GM18909 (cell line): Measurements from ENCODE around the gene RNASE3.
"Not testable (repeated sequence)": the region's sequence is repeated elsewhere in the genome, so short reads cannot be mapped to it uniquely, and the experiment has no call there.

Experiments
- ATAC-seq: cut with Tn5 transposase; IDR thresholded peaks from one replicate; pipeline ENCODE4 v1.9.1; 2021; ENCODE audit warnings: mild to moderate bottlenecking; ENCODE audit not compliant: unreplicated experiment, poor library complexity

Gene RNASE3

GRCh38 chr14:20891126-20891825, at the start of gene RNASE3:
RNASE3 (plus strand) TSS chr14:20891385; CDS start chr14:20891687, 302 bp downstream.
- ATAC-seq: not testable (repeated sequence)

GRCh38 chr14:20846560-20846959, 44.6 kb upstream of the RNASE3 start:
- ATAC-seq: no peak

- no peak for ATAC-seq
Measured at GRCh38 chr14:20848316-20848954, 42.8 kb upstream of the RNASE3 start.

GRCh38 chr14:20848955-20849570, 42.1 kb upstream of the RNASE3 start:
- no peak for ATAC-seq

GRCh38 chr14:20853042-20853441, 38.1 kb upstream of the RNASE3 start:
- ATAC-seq: no peak

GRCh38 chr14:20855652-20856291, 35.4 kb upstream of the RNASE3 start:
- ATAC-seq: peak; percentile 86

GRCh38 chr14:20857207-20857606, 34.0 kb upstream of the RNASE3 start:
- ATAC-seq: no peak

GRCh38 chr14:20857630-20858261, 33.4 kb upstream of the RNASE3 start:
- ATAC-seq: no peak

GRCh38 chr14:20866194-20866593, 25.0 kb upstream of the RNASE3 start:
- ATAC-seq: no peak

GRCh38 chr14:20866963-20867362, 24.2 kb upstream of the RNASE3 start:
- ATAC-seq: no peak

- peak; percentile 82 for ATAC-seq
Measured at GRCh38 chr14:20873370-20874177, 17.6 kb upstream of the RNASE3 start.

GRCh38 chr14:20877016-20877415, 14.2 kb upstream of the RNASE3 start:
- ATAC-seq: no peak

GRCh38 chr14:20878695-20879094, 12.5 kb upstream of the RNASE3 start:
- ATAC-seq: no peak

- not testable (repeated sequence) for ATAC-seq
Measured at GRCh38 chr14:20881229-20881628, 10.0 kb upstream of the RNASE3 start.

GRCh38 chr14:20882787-20883186, 8.4 kb upstream of the RNASE3 start:
- ATAC-seq: not testable (repeated sequence)

- ATAC-seq: not testable (repeated sequence)
Measured at GRCh38 chr14:20888411-20888810, 2.8 kb upstream of the RNASE3 start.

GRCh38 chr14:20895322-20895721, 4.1 kb downstream of the RNASE3 start:
- not testable (repeated sequence) for ATAC-seq

GRCh38 chr14:20904393-20905029, 13.3 kb downstream of the RNASE3 start:
- ATAC-seq: no peak

- ATAC-seq: no peak
Measured at GRCh38 chr14:20905676-20906075, 14.5 kb downstream of the RNASE3 start.
